ENCODE results near the gene GRK1.

The GRK1 gene

DNA sequence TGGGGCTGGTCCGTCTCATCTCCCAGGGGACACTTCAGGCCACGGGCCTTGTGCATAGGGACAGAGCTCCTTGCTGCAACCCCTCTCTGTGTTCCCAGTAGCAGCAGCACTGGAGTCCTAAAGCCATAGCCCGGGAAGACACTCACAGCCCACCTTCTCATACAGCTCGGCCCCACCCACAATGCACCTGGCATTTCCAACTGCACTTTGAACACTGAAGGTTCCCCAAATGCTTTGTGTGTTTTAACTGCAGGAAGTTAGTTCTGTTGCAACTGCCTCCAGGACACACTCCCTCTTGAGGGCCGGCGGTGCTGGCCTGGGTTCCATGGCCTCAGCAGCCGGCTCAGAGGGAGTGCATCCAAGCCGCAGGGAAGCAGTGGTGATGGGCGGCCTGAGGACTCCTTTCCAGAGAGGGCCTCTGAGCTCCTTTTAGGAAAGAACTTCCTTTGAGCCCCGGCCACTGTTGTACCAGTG, 69.3 kb downstream of the GRK1 start:
- no peak for DNase-seq (ENCODE audit: low read depth)
- TF ChIP-seq, protein P1, sequence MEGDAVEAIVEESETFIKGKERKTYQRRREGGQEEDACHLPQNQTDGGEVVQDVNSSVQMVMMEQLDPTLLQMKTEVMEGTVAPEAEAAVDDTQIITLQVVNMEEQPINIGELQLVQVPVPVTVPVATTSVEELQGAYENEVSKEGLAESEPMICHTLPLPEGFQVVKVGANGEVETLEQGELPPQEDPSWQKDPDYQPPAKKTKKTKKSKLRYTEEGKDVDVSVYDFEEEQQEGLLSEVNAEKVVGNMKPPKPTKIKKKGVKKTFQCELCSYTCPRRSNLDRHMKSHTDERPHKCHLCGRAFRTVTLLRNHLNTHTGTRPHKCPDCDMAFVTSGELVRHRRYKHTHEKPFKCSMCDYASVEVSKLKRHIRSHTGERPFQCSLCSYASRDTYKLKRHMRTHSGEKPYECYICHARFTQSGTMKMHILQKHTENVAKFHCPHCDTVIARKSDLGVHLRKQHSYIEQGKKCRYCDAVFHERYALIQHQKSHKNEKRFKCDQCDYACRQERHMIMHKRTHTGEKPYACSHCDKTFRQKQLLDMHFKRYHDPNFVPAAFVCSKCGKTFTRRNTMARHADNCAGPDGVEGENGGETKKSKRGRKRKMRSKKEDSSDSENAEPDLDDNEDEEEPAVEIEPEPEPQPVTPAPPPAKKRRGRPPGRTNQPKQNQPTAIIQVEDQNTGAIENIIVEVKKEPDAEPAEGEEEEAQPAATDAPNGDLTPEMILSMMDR (conservative IDR thresholded peaks at IDR 0.05; ENCODE audit: low read length): no peak
- no peak overlapping the region for H3K4me3 ChIP-seq (ENCODE audit: low read length)

DNA sequence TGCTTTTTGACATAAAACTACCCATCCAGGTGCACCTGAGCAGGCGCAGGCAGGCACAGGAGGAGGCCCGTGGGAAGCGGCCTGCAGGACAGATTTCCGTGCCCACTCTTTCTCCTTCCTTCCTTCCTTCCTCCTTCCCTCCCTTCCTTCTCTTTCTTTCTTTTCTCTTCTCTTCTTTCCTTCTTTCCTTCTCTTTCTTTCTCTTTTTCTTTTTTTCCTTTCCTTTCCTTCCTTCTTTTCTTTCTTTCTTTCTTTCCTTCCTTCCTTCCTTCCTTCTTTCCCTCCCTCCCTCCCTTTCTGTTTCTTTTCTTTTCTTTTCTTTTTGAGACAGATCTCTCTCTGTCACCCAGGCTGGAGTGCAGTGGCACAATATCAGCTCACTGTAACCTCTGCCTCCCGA, 70.8 kb downstream of the GRK1 start:
- no peak for DNase-seq (ENCODE audit: low read depth)
- TF ChIP-seq, protein P1 (conservative IDR thresholded peaks at IDR 0.05; ENCODE audit: low read length): no peak
- H3K4me3 ChIP-seq (ENCODE audit: low read length): no peak overlapping the region

DNA sequence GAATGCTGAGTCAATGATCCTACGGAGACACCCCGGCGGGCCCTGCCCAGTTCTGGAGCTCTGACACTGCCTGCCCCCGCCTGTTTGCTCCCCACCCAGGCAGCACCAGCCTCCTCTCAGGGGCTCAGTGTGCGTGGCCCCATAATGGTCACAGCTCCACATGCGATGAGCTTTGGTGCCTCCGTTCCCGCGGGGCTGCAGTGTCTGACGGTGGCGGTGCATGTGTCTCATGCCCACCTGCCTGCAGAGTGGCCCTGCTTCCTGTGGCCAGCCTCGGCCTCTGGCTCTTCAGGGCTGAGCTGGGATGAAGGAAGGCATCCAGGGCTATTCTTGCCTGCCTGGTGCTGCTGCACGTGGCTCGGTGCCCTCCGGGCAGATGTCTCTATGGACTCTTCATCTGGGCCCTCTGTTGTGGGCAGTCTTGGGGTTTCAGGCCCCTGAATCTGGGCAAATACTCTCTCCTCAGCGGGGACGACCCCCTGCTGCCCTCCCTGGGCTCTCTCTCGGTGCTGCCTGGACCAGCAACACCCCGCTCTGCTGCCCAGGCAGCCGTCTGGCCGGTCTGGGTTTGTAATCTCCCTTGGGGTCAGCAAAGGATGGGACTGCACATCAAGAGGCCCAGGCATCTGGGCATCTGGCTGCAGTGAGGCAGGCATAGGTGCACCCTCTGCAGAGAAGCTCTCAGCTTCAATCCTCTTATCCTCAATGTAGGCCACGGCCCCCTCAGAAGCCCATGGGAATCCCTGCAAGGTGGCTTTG, 72.7 kb downstream of the GRK1 start:
- TF ChIP-seq, protein P1 (conservative IDR thresholded peaks at IDR 0.05; ENCODE audit: low read length): no peak
- DNase-seq (ENCODE audit: low read depth): no peak
- no peak overlapping the region for H3K4me3 ChIP-seq (ENCODE audit: low read length)

DNA sequence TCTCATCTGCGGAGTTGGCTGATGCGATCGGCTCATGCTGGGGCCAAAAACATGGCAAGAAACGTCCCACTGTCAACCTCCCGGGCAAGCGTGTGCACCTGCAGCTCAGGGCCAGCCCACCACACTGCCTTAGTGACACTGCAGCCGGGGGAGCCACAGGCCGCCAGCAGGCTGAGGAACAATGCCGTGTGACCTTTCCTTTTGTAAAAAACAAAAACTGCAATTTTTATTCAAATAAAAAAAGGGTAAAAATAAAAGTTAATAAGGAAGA, 73.2 kb downstream of the GRK1 start:
- DNase-seq (ENCODE audit: low read depth): no peak
- TF ChIP-seq, protein P1 (conservative IDR thresholded peaks at IDR 0.05; ENCODE audit: low read length): no peak
- H3K4me3 ChIP-seq (ENCODE audit: low read length): no peak overlapping the region

DNA sequence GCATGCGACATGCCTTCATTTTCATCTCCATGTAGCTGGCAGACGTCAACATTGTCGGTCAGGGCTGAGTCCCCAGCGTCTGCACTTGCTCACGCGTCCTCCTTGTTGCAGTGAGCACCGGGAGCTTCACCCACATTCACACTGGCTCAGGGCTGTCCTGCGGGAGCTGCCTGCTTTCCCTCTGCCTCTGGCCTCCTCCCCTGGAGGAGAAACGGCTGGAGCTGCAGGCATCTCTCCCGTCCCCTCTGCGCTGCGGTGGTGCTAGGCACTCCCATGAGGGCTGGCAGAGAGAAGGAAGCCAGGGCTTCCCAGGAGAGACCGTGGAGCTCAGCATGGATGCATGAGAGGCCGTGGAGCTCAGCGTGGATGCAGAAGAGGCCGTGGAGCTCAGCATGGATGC, 73.6 kb downstream of the GRK1 start:
- no peak for DNase-seq (ENCODE audit: low read depth)
- no peak overlapping the region for H3K4me3 ChIP-seq (ENCODE audit: low read length)
- TF ChIP-seq, protein P1 (conservative IDR thresholded peaks at IDR 0.05; ENCODE audit: low read length): no peak

DNA sequence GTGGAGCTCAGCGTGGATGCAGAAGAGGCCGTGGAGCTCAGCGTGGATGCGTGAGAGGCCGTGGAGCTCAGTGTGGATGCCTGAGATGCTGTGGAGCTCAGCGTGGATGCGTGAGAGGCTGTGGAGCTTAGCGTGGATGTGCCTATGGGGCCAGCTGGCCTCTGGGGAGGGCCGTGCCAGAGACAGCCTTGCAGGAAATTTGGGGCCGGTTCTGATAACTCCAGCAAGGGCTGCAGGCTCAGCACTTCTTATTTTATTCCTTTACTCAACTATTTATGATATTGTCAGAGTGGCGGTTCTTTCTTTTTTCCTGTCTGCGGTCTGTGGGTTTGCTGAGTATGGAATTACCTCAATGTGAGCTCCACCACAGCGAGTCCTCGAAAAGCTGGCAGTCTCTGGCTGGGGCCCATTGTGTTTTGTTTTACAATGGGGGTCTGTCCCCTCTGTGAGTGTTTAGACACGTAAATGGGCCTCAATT, 74.2 kb downstream of the GRK1 start:
- TF ChIP-seq, protein P1 (conservative IDR thresholded peaks at IDR 0.05; ENCODE audit: low read length): no peak
- no peak overlapping the region for H3K4me3 ChIP-seq (ENCODE audit: low read length)
- no peak for DNase-seq (ENCODE audit: low read depth)

DNA sequence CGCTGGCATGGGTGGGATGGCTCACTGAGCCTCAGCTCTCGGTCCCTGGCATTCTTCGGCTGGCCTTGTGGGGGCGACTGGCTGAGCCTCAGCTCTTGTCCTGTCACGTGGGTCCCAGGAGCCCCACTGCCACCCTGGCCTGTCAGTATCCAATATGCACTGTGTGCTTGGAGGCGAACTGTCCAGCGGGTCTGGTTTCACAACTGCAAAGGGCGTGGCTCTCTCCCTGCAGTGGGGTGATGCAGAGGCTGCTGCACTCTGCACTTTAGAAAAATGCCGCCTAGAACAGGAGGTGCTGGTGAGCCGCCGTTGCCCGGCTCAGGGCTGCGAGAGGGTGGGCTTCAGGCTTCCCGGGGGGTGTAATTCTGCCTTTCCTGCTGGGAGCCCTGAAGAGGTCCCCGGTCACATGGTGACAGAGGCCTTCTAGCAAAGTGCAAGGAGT, 75.0 kb downstream of the GRK1 start:
- DNase-seq (ENCODE audit: low read depth): peak; percentile 46
- TF ChIP-seq, protein P1 (conservative IDR thresholded peaks at IDR 0.05; ENCODE audit: low read length): no peak
- no peak overlapping the region for H3K4me3 ChIP-seq (ENCODE audit: low read length)
